ENCODE data around the gene NGLY1.

DNA sequence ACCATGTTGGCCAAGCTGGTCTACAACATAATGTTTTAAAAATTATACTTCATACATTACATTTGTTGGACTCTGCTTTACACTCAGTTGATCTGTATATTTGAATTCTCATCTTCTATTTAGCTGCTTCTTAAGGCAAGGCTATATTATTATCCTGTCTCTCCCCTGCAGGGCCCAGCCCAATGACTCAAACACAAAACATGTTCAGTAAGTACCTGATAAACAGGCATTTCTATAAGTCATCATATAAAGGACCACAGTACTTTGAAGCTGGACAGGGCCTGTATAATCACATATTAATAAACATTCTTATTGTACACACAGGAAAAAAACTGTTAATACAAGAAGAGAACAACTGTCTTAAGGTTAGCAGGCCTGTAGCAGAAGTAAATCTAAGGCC, 36.2 kb downstream of the NGLY1 start:
- TF ChIP-seq CTCF (conservative IDR thresholded peaks at IDR 0.05; ENCODE audit: low read length) = no peak
- TF ChIP-seq EZH2phosphoT487 (IDR thresholded peaks at IDR 0.05; ENCODE audit: borderline replicate concordance, low read depth, low read length) = no peak
